SKM-1 treated with dmso at 0.1 percent for 144 hours (cell line): ENCODE results near the gene SEC24A.
"Not testable (repeated sequence)": the region's sequence is repeated elsewhere in the genome, so short reads cannot be mapped to it uniquely, and the experiment has no call there.

ENCODE experiments used
- DNase-seq: peaks from one replicate; lab custom pipeline; 2025; ENCODE audit not compliant: unreplicated experiment; lab: John Stamatoyannopoulos, UW

SEC24A gene

GRCh38 chr5:134649163-134649835, 714 bp downstream of the SEC24A start:
- no peak for DNase-seq

- DNase-seq, result not testable (repeated sequence)
These were observed 2.1 kb downstream of the SEC24A start for GRCh38 chr5:134650660-134651059.

GRCh38 chr5:134651531-134651930, 2.9 kb downstream of the SEC24A start:
- DNase-seq, result no peak

GRCh38 chr5:134656690-134657089, 8.1 kb downstream of the SEC24A start:
- no peak for DNase-seq

GRCh38 chr5:134659456-134659855, 10.9 kb downstream of the SEC24A start:
- DNase-seq, result no peak

GRCh38 chr5:134659922-134660321, 11.3 kb downstream of the SEC24A start:
- no peak for DNase-seq

GRCh38 chr5:134662971-134663370, 14.4 kb downstream of the SEC24A start:
- no peak for DNase-seq

- DNase-seq, result no peak
These were observed 15.9 kb downstream of the SEC24A start for GRCh38 chr5:134664448-134664847.

GRCh38 chr5:134673546-134673945, 25.0 kb downstream of the SEC24A start:
- not testable (repeated sequence) for DNase-seq

- not testable (repeated sequence) for DNase-seq
These were observed 28.8 kb downstream of the SEC24A start for GRCh38 chr5:134677357-134677756.

- not testable (repeated sequence) for DNase-seq
These were observed 41.6 kb downstream of the SEC24A start for GRCh38 chr5:134690144-134690543.

GRCh38 chr5:134692722-134693121, 44.1 kb downstream of the SEC24A start:
- DNase-seq, result no peak

- no peak for DNase-seq
These were observed 59.7 kb downstream of the SEC24A start for GRCh38 chr5:134708301-134708700.

GRCh38 chr5:134714120-134714519, 65.5 kb downstream of the SEC24A start:
- DNase-seq, result no peak

GRCh38 chr5:134714541-134714940, 66.0 kb downstream of the SEC24A start:
- no peak for DNase-seq

- DNase-seq, result not testable (repeated sequence)
These were observed 66.9 kb downstream of the SEC24A start for GRCh38 chr5:134715466-134715865.

GRCh38 chr5:134724872-134725271, 76.3 kb downstream of the SEC24A start:
- DNase-seq, result no peak

- no peak for DNase-seq
These were observed 84.2 kb downstream of the SEC24A start for GRCh38 chr5:134732819-134733218.

- no peak for DNase-seq
These were observed 86.7 kb downstream of the SEC24A start for GRCh38 chr5:134735243-134735642.

- DNase-seq, result no peak
These were observed 87.7 kb downstream of the SEC24A start for GRCh38 chr5:134736173-134736812.

GRCh38 chr5:134738133-134738962, 89.8 kb downstream of the SEC24A start, which contains the start of gene CAMLG:
CAMLG (plus strand) TSS chr5:134738548; CDS start chr5:134738621, 73 bp downstream.
- DNase-seq, result peak; percentile 93
